HepG2 (cell line): ENCODE measurements around the gene MUC4. TPM values are rescaled to one million over a fixed set of nuclear protein-coding genes. Genes with fewer than 3 reads are reported as not detected.

Experiments used
- ATAC-seq: fragments of 200-7000 bp; cut with Tn5 transposase; 3 replicates; pipeline ENCODE4 v1.9.1; 2020; ENCODE audit warnings: mild to moderate bottlenecking, moderate library complexity
- BruUV-seq: library from RNA; stranded (reverse); fragments of 400-500 nt; replicated peaks from 2 replicates; lab custom pipeline; 2021; lab: Mats Ljungman, UMichigan
- CTCF ChIA-PET: fragments of 300-600 bp; formaldehyde crosslinking; extraction: SDS; loops from one replicate; lab custom pipeline; 2021; ENCODE audit warnings: low total read pairs, inconsistent platforms, low intra/inter-chr PET ratio; lab: Yijun Ruan, JAX
- POLR2A ChIA-PET: fragments of 350-600 bp; sonication (Branson Sonifier 250); formaldehyde crosslinking; loops from one replicate; lab custom pipeline; 2020; ENCODE audit warnings: antibody characterized with exemption, inconsistent platforms; lab: Yijun Ruan, JAX
- DNase-seq: peaks from one replicate; pipeline ENCODE4 v3.0.0-alpha.2; 2015; ENCODE audit warnings: low spot score
- FAIRE-seq: peaks from 3 replicates; lab custom pipeline; 2011; peaks lifted over from hg19 to GRCh38; lab: Jason Lieb, UNC
- H2AFZ ChIP-seq: one replicate; pipeline ENCODE4 v1.6.1; 2011; ENCODE audit warnings: low read length, inconsistent platforms
- H3K27ac ChIP-seq: fragments of 300-600 bp; 3 replicates; pipeline ENCODE4 v1.8.0; 2011; ENCODE audit warnings: mixed run types, mild to moderate bottlenecking, mixed read lengths, low read length, inconsistent platforms; ENCODE audit not compliant: insufficient read depth; ENCODE audit errors: extremely low read length
- H3K27me3 ChIP-seq, 2 experiments: fragments of 200-600 bp in 1 of 2; 2 replicates in 1 of 2; 3 replicates in 1 of 2; pipeline versions ENCODE4 v1.6.0 to v1.8.0; 2011; ENCODE audit warnings: low read length in 2 of 2, mild to moderate bottlenecking in 2 of 2, moderate library complexity in 2 of 2, inconsistent platforms in 1 of 2; ENCODE audit not compliant: insufficient read depth in 2 of 2, control insufficient read depth in 1 of 2
- H3K36me3 ChIP-seq, 2 experiments: fragments of 200-600 bp in 1 of 2; replicated peaks in 1 of 2; 2 replicates in 1 of 2; 3 replicates in 1 of 2; pipeline versions ENCODE4 v1.5.1 to v1.8.0; 2011; ENCODE audit warnings: low read length in 2 of 2, inconsistent platforms in 1 of 2; ENCODE audit not compliant: insufficient read depth in 2 of 2, control insufficient read depth in 1 of 2
- H3K4me1 ChIP-seq: 2 replicates; pipeline ENCODE4 v1.5.1; 2012; ENCODE audit warnings: low read length, inconsistent platforms; ENCODE audit not compliant: insufficient read depth
- H3K4me2 ChIP-seq: 2 replicates; pipeline ENCODE4 v1.6.0; 2011; ENCODE audit warnings: low read depth, low read length, inconsistent platforms
- H3K4me3 ChIP-seq, 3 experiments: fragments of 200-600 bp in 1 of 3; sonication (generic), shearing (Covaris generic) in 1 of 3; replicated peaks in 1 of 3; 2 replicates each; pipeline ENCODE4 v1.5.1; 2011 to 2016; ENCODE audit warnings: low read length in 3 of 3, inconsistent platforms in 2 of 3, low read depth in 2 of 3, mild to moderate bottlenecking in 2 of 3, control low read depth in 1 of 3, mixed read lengths in 1 of 3; ENCODE audit not compliant: insufficient read depth in 1 of 3
- H3K79me2 ChIP-seq: one replicate; pipeline ENCODE4 v1.6.1; 2011; ENCODE audit warnings: low read length, inconsistent platforms; ENCODE audit not compliant: insufficient read depth
- H3K9ac ChIP-seq: 2 replicates; pipeline ENCODE4 v1.6.0; 2011; ENCODE audit warnings: mild to moderate bottlenecking, low read depth, low read length, inconsistent platforms; ENCODE audit not compliant: insufficient read depth
- H3K9me3 ChIP-seq: 2 replicates; pipeline ENCODE4 v1.5.1; 2012; ENCODE audit warnings: mild to moderate bottlenecking, low read length
- H4K20me1 ChIP-seq: 2 replicates; pipeline ENCODE4 v1.6.0; 2011; ENCODE audit warnings: inconsistent platforms, mild to moderate bottlenecking, low read length, moderate library complexity; ENCODE audit not compliant: insufficient read depth
- MATR3 ChIP-seq: sonication (generic); formaldehyde crosslinking; IDR thresholded peaks from 2 replicates; pipeline ENCODE4 v1.4.0; 2020; ENCODE audit warnings: missing genetic modification reagents
- MXI1 ChIP-seq: IDR thresholded peaks from 3 replicates; pipeline ENCODE4 v1.6.1; 2012; ENCODE audit warnings: low read depth, low read length, inconsistent platforms, borderline replicate concordance
- NR2F6 ChIP-seq, 2 experiments: IDR thresholded peaks; 2 replicates each; pipeline ENCODE4 v1.6.1; 2016; ENCODE audit warnings: antibody characterized with exemption in 1 of 2, mild to moderate bottlenecking in 1 of 2
- PBX2 ChIP-seq: IDR thresholded peaks from 2 replicates; pipeline ENCODE4 v1.6.1; 2016; ENCODE audit warnings: control low read depth
- PCBP2 ChIP-seq: fragments of 200-400 bp; formaldehyde crosslinking; optimal IDR thresholded peaks from 2 replicates; pipeline ENCODE3; 2018; ENCODE audit warnings: low read length, low read depth; ENCODE audit not compliant: poor library complexity, severe bottlenecking
- RFXAP ChIP-seq: sonication (generic); formaldehyde crosslinking; IDR thresholded peaks from 2 replicates; pipeline ENCODE4 v1.4.0; 2020; ENCODE audit warnings: missing genetic modification reagents, borderline replicate concordance
- TBP ChIP-seq: sonication (generic); formaldehyde crosslinking; IDR thresholded peaks from 2 replicates; pipeline ENCODE4 v1.5.0; 2020; ENCODE audit warnings: missing genetic modification reagents
- ZBTB38 ChIP-seq: sonication (generic); formaldehyde crosslinking; IDR thresholded peaks from 2 replicates; pipeline ENCODE4 v1.5.1; 2020; ENCODE audit warnings: mild to moderate bottlenecking, missing genetic modification reagents
- ZNF382 ChIP-seq: sonication (generic); formaldehyde crosslinking; IDR thresholded peaks from 2 replicates; pipeline ENCODE4 v1.5.0; 2020; ENCODE audit warnings: missing genetic modification reagents, mild to moderate bottlenecking, borderline replicate concordance
- ZNF567 ChIP-seq: sonication (generic); formaldehyde crosslinking; IDR thresholded peaks from 2 replicates; pipeline ENCODE4 v1.8.1; 2023; ENCODE audit warnings: mild to moderate bottlenecking, missing genetic modification reagents, borderline replicate concordance
- ZNF616 ChIP-seq: sonication (generic); formaldehyde crosslinking; IDR thresholded peaks from 2 replicates; pipeline ENCODE4 v1.5.0; 2020; ENCODE audit warnings: low read depth, mild to moderate bottlenecking, missing genetic modification reagents
- ZNF629 ChIP-seq: sonication (generic); formaldehyde crosslinking; conservative IDR thresholded peaks from 2 replicates; pipeline ENCODE4 v1.5.0; 2020; ENCODE audit warnings: missing genetic modification reagents
- WGBS: methylation state at CpG from one replicate; pipeline ENCODE4 v1.1.6; 2017; ENCODE audit warnings: low lambda C conversion rate; 5-methylcytosine and 5-hydroxymethylcytosine counted together
- in situ Hi-C: cut with HindIII; loops from 2 replicates; pipeline ENCODE4 v1.10.0; 2017; ENCODE audit warnings: low pct_unique_long_range_greater_than_20kb; ENCODE audit not compliant: extremely low pct_ligation_motif_present
- intact Hi-C: fragments of 100-400 bp; cut with micrococcal nuclease; formaldehyde crosslinking; loops from one replicate; pipeline ENCODE4 v1.10.0; 2022; ENCODE audit not compliant: unreplicated experiment
- polyA plus RNA-seq, 8 experiments: library from polyadenylated mRNA; depleted of rRNA in 3 of 8; stranded (reverse) in 7 of 8; unstranded in 1 of 8; fragments of >200 nt; fragmentation: Illumina TruSeq in 4 of 8; extraction: Trizol in 4 of 8; gene quantifications; 2 replicates each; pipeline versions ENCODE4 v1.2.1 to v1.2.3, GENCODE V29; 2011 to 2016; ENCODE audit warnings: low read depth in 4 of 8, missing spikeins in 1 of 8, mixed read lengths in 1 of 8; ENCODE audit not compliant: insufficient read depth in 1 of 8
- total RNA-seq, 5 experiments: library from RNA; depleted of rRNA; stranded (reverse); fragments of >200 nt; fragmentation: Illumina TruSeq; extraction: Trizol; gene quantifications; 2 replicates each; pipeline ENCODE4 v1.2.3, GENCODE V29; 2016; ENCODE audit warnings: low read depth in 1 of 5

MUC4 gene
- total and polyA plus RNA-seq, 2 of the 13 experiments (the other 11 are each of a cell fraction or from before 2014, with no cell fraction given): not detected

DNA sequence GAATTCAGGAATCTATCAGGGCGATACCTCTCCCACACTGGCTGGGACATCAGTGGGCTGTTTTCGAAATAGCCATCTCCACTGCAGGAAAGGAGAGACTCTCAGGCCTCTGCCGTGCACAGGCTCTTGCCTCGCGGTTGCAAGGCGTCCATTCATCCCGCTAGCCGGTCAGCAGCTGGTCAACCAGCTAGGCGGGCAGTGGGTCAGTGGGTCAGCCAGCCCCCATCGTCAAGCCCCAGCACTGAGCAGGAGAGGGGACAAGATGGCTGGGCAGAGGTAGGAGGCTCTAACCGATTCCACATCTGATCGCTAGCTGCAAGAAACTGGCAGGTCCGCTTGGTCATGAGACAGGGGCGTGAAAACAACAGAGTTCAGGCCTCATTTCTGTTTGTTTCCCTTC is 45.1 kb downstream of the MUC4 start:
- no peaks in the 10 kb centered on the region for H3K9me3 ChIP-seq
- no TSS peak for BruUV-seq
- no peak for FAIRE-seq
- peaks cover 7 to 42% of the 10 kb centered on the region in 2 experiments; a peak in 4 of 5 replicates for H3K27me3 ChIP-seq
- H3K4me3 ChIP-seq: no peak overlapping the region
- H3K4me2 ChIP-seq: no peak overlapping the region
- no peaks in the 10 kb centered on the region for H3K79me2 ChIP-seq
- intact Hi-C loops: no loop called here
- no peak overlapping the region for H3K9ac ChIP-seq
- CTCF ChIA-PET: no interaction called here
- H2AFZ ChIP-seq: no peak overlapping the region
- 63% methylated on average over 3 of the region's 14 CpGs for WGBS
- no peak for DNase-seq
- H3K36me3 ChIP-seq: no peaks in the 10 kb centered on the region
- TF ChIP-seq TBP (CRISPR knock-in tag) (no peak), ZNF382 (CRISPR knock-in tag) (no peak), MATR3 (CRISPR knock-in tag) (no peak), ZNF616 (CRISPR knock-in tag) (no peak), PCBP2 (no peak)
- no peaks in the 10 kb centered on the region for H4K20me1 ChIP-seq
- ATAC-seq: no peak
- H3K27ac ChIP-seq: no peak overlapping the region
- no peaks in the 10 kb centered on the region for H3K4me1 ChIP-seq
- POLR2A ChIA-PET: no interaction called here
- in situ Hi-C loops: no loop called here

DNA sequence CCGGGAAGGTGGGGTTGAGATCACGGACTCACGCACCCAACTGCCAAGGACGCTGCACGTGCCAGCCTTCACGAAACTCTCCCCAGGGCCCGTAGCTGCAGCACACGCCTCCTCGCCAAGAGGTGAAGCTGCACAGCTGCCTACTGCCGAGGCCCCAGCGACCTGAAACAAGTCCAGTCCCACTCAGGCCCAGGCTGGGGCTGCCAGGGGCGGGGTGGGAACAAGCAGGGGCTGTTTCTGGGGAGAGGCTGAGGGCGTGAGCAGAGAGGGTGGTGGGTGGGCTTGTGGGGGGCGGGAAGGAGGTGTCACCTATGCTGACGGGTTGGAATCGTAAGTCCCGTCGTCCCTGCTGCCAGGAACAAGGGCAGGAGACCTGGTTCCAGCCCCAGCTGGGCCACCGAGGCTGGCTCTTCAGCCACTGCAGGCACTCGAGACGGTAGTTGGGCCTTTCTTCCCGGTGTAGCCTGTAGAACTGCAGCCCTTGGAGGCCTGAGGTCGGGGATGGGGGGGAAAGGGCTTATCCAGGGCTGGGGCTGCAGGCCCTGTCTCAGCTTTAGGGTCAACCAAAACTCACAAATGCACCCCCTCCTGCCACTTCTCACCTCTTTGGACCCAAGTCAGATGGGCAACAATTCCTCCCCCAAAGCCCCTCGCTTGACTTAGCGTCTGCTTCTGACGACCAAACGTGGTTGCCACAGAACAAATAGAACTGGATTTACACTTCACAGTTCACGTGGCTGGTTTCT is 46.6 kb downstream of the MUC4 start:
- H3K4me3 ChIP-seq: no peak overlapping the region
- no TSS peak for BruUV-seq
- DNase-seq (no peak), FAIRE-seq (no peak), ATAC-seq (no peak)
- WGBS: 56% methylated on average over 14 of the region's 28 CpGs
- POLR2A ChIA-PET: no interaction called here
- H3K27me3 ChIP-seq: peaks cover 13 to 47% of the 10 kb centered on the region in 2 experiments; a peak in 4 of 5 replicates
- CTCF ChIA-PET: no interaction called here
- TF ChIP-seq PBX2 (CRISPR knock-in tag) (no peak), NR2F6 (IDR thresholded peaks at IDR 0.05) (no peak), NR2F6 (CRISPR knock-in tag; IDR thresholded peaks at IDR 0.05) (no peak), MXI1 (no peak), ZBTB38 (no peak), RFXAP (CRISPR knock-in tag) (no peak), ZNF629 (no peak), ZNF567 (CRISPR knock-in tag) (no peak)
- no peaks in the 10 kb centered on the region for H3K79me2 ChIP-seq
- H3K9ac ChIP-seq: no peak overlapping the region
- H4K20me1 ChIP-seq: no peaks in the 10 kb centered on the region
- no peak overlapping the region for H3K27ac ChIP-seq
- no peak overlapping the region for H3K4me2 ChIP-seq
- H3K4me1 ChIP-seq: no peaks in the 10 kb centered on the region
- no peaks in the 10 kb centered on the region for H3K9me3 ChIP-seq
- H2AFZ ChIP-seq: no peak overlapping the region
- intact Hi-C loops (no loop called here), in situ Hi-C loops (no loop called here)
- no peaks in the 10 kb centered on the region for H3K36me3 ChIP-seq
